GM21367 (cell line): ENCODE measurements around the gene TLL1.

Experiments
- ATAC-seq: cut with Tn5 transposase; IDR thresholded peaks from one replicate; pipeline ENCODE4 v1.9.1; 2021; ENCODE audit not compliant: unreplicated experiment

Gene TLL1

DNA sequence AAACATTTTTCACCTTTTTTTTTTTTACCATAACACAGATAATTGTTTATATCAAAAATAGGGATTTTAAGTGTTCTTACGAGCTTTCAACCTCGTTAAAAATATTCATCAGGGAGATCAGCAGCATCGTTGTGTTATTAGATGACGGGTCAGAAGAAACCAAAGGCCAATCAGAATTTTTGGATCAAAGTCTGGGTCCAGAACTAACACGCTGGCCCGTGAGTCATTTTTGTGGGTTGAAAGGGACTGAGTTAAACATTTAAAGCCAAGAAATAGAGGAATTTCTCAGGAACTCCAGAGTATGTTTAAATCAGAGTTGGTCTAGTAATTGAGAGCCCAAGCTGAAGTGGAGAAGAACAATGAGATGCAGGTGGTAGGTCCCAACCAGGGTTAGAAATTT is 170.8 kb downstream of the TLL1 start:
- no peak for ATAC-seq

DNA sequence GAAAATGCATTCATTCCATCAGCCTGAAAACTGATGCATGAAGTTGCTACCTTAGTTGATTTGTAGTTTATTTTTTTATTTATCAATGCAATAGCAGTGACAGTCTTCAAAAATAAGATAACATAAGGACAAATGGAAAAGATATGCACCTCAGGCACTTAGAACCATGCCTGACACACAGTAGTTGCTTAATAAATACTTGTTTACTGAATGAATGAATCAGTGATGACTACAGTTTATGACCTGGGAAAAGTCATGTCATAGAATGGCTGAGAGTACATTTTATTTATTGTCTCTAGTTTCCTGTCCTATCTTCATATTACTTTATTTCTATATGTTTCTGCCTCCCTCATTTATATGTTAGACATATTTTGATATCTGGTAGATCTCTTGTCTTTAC is 171.8 kb downstream of the TLL1 start:
- no peak for ATAC-seq

DNA sequence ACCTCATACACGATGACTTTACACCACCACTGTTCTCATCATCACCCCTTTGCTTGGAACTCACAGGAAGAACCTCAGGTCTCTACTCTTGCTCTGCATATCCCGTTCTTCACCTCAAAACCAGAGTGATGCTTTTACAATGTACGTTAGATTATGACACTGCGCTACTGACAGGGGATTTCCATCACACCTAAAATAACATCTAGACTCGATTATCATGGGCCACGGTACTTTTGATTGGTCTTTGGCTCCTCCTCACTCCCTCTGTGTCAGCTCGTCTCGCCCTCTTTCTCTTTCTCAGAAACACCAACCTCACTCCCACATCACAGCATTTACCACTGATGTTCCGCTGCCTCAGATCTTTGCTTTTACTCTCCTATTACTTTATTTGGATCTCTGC is 172.4 kb downstream of the TLL1 start:
- ATAC-seq, result no peak

DNA sequence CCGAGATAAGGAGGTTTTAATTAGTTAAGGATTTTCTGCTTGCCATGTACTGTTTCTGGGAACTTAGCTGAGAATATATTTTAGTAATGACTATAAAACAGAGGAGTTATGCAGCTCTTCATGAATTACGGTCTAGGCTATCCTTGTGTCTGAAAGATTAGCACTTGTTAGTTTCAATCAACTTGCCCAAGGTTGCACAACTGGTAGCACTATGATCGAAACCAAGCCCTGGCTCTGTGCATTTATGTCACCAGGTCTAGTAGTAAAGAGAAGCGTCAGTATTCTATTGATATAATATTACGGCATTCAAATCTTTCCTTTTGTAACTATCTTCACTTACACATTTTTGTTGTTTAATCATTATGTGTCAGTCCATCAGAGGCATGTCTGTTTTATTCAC is 176.0 kb downstream of the TLL1 start:
- no peak for ATAC-seq

DNA sequence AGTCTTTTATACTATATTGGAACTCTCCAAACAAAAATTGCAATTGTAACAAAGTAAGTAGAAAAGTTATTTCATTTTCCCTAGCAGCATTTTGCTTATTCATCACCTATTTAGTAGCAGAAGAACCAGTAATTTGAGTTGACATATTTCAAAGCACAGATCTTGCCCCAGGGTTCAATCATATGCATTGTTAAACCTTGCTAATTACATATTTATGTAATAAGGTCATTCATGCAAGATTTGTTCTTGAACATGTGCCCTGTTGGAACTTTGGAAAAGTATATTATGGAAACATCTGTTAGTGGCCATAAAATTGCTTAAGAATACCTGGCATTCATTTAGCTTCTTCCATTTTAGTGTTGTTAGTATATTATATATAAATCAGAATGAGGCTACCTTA is 191.7 kb downstream of the TLL1 start:
- no peak for ATAC-seq

DNA sequence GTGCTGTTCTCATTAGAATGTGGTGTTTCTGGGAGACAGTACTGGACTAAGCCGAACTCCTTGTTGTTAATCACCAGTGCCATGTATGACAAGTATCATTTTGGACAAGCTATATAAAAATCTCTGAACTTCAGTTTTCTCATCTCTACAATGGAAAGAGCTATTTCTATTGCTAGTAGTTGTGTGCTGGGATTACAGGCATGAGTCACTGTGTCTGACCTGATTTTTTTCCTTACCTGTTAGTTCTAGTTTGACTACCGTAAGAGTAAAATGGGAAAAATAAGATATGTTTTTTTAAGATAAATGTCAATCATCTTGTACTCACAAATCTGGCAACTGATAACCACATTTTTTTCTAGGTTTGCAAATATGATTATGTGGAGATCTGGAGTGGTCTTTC is 192.3 kb downstream of the TLL1 start:
- no peak for ATAC-seq

DNA sequence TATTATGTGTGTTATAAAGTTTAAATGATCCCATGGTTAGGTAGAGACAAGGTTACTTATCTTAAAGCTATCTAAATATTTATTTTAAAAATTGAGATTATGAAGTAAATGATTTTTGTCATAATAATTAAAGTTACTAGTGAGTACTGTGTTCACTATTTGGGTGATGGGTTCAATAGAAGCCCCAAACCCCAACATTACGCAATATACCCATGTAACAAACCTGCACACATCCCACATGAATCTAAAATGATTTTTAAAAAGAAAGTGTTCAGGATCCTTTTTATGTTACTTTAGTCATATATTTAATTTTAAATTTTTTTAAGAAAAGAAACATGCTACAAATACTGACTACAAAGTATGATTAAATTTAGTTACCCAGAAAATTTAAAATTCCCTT is 193.9 kb downstream of the TLL1 start:
- no peak for ATAC-seq

DNA sequence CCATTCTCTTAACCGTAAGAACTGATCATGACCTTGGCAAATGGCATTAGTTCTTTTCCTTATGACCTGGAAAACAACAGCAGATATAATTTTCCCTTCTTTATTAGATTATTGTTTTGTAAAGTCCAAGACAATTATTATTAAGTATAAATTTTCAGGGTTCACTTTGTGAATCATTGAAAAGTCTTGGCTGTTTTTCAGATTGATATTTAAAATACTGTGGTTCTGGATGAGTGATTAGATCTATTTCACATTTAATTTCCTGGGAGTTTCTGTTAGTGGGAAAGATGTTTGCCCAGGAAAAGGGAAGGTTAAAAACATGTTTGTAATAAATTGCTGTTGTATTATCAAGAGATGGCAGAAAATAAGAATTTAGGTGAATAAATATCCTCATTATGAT is 194.9 kb downstream of the TLL1 start:
- ATAC-seq, result no peak

DNA sequence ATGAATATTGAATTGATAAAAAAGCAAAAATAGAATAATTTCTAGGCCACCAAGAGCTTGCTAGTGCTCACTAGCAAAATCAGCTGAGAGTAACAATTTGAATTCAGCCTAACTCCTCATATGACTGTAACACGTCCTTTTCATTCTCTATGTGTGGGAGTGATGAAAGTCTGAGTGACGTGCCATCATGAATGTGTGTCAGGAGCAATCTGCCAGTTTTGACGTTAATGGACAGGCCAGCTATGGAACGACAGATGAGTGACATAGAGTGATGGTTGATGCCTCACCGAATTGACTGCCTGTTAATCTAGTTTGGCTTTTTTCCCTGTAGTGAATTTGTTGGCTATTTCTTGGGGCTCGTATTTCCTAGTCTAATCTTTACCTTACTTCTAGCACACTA is 200.7 kb downstream of the TLL1 start:
- ATAC-seq, result no peak

DNA sequence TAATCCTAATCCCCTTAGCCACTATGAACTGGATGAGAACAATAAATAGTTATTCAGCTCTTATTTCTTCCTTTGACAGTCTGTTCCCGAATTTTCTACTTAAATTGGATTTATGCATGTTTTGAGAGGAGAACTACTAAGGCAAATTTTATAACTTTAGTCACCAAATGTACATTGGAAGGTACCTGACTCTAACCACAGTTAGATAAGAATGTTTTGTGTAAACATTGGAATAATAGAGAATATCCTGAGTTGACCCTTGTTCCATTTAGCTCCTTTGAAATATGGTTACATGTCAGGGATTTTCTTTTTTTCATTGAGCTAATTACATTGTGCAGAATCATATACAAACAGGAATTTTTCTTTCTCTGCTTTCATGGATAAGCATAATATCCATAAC is 202.6 kb downstream of the TLL1 start:
- ATAC-seq, result no peak

DNA sequence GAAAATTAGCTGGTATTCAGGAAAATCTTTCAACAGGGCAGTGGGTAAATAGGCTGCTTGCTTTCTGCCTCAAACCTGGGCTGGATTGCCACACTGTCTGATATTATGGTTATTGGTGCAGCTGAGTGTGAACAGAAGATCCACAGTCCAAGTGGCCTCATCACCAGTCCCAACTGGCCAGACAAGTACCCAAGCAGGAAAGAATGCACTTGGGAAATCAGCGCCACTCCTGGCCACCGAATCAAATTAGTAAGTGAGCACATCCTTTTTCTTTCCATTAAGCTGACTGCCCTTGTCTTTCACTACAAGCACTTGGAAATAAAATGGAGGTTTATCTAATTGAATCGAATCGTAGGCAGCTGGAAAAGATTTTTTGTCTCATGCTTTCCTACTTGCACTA is 204.7 kb downstream of the TLL1 start:
- no peak for ATAC-seq

DNA sequence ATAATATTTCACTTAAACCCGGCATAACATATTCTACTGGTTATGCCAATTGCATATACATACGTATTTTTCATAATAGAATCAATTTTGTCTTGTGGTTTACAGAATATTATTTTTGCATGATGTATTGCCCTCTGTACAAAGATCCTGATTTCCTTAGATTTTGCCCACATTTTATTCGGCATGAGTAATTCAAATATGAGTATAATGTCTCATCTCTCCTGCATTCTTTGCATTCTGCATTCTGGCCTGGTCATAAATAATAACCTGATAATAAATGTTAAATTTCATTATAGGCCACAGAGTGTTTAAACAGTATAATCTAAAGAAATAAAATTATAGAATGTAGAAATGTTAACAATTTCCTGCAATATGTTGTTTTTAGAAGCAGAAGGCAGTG is 205.3 kb downstream of the TLL1 start:
- ATAC-seq, result no peak

DNA sequence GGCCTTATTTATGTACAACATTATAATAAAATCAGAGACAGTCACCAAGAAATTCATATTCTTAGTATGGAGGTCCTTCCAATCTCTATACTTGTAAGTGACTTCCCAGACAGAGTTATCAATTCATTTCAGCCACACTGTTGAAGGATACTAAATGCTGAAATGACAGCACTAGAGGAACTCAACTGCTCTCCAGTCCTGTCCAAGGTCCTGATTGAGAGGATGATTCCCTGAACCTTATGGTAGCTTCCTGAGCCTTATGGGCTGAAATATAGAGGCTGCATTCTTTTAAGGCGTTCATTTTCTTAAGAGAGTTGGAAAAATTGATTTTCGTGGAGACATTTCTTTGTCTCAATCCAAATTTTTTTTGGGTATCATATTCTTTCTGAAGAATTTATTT is 205.9 kb downstream of the TLL1 start:
- ATAC-seq, result no peak

DNA sequence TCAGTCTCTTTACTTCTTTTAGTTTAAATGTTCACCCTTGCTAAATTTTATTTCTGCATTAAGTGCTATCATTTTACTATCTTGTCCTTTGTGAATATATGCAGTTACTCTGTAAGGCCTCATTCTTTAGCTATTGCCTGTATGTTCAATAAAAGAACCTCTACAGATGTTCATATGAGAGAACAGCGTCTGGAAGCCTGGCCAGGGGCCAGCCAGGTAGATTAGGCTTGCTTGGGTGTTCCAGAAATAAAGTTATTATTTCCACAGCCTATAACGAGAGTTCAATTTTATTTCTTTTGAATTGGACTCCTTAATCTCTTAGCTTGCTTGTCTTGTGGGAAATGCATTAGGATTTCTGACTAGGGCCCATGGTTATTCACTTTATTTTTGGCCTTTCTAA is 214.5 kb downstream of the TLL1 start:
- ATAC-seq, result no peak

DNA sequence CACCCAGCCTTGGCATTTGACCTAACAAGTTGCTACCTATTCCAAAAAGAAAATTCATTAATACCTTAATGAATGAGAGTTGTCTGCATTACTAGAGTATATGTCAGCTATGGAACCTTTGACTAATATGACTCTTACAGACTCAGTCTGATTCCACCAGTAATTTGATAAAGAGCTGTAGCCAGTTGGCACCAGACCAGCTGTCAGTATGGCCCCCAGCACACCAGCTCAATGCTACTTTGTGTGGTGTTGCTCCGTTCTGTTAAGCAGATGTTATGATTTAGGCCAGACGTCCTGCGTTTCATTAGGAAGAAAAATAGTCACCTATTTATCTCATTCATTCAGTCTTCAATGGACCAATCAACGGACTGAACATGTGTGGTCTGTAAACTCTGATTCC is 215.5 kb downstream of the TLL1 start:
- ATAC-seq, result no peak

DNA sequence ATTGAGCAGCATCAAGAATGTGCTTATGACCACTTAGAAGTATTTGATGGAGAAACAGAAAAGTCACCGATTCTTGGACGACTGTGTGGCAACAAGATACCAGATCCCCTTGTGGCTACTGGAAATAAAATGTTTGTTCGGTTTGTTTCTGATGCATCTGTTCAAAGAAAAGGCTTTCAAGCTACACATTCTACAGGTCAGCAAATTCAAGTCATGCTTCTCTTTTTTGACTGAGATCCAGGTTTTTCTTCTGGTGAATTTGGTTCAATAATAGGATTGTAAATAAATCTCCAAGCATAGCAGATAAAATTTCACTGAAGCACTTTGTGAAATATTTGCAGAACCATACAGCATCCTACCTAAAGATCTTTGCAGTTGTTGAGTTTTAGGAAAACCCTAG is 218.1 kb downstream of the TLL1 start:
- no peak for ATAC-seq

DNA sequence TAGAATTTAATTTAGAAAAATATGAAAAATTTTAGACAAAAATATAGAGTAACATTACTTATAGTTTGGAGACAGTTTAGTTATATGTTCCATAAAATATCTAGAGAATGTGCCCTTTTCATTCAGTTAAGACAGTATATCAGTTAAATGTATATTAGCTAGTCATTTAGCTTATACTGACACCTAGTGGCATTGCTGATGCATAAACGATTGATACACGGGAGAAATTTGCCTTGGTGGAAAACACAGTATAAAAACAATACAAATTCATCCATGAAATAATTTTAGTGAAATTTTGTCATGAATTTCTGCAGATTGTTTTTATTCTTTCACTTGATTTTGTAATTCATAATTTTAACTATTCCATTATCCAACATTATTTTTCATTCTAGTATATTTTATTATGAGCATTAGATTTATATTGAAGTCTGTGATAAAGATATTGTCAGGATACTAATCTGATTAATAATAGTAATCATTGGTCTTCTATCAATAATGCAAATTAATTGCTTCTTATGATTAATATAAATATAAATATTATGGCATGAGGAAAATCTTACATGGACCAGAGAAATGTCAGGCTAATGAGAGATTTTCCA is 219.0 kb downstream of the TLL1 start:
- peak; percentile 80 for ATAC-seq

DNA sequence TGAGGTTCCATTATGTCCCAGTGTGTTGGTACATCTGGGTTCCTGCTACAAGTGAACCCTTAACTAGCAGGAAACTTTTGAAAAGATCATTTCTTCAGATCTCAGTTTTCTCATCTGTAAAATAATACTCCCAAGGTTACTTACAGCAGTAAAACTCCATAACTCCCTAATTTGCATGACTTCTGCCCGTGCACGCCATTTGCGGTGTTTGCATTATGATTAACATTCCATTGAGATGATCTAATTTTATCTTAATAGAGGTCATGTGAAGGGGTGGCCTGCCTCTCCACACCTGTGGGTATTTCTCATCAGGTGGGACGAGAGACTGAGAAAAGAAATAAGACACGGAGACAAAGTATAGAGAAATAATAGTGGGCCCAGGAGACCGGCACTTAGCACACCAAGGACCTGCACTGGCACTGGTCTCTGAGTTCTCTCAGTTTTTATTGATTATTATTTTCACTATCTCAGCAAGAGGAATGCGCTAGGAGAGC is 219.8 kb downstream of the TLL1 start:
- no peak for ATAC-seq

DNA sequence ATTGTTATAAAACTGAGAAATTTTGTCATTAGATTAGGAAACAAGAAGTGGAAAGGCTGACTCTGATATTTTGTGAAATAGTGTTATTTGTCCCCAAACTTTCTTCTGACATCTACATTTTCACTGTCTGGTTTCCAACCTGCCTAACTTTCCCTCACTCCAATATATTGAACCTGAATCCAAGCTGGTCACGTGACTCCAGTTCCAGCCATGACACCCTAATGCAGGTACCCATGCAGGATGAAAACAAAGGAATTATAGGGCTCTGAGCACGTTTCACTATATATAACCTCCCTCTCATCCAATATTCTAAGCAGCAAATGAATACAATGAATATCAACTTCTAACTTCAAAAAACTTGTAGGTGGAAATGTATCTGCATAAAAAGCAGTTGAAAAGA is 231.6 kb downstream of the TLL1 start:
- ATAC-seq, result no peak

DNA sequence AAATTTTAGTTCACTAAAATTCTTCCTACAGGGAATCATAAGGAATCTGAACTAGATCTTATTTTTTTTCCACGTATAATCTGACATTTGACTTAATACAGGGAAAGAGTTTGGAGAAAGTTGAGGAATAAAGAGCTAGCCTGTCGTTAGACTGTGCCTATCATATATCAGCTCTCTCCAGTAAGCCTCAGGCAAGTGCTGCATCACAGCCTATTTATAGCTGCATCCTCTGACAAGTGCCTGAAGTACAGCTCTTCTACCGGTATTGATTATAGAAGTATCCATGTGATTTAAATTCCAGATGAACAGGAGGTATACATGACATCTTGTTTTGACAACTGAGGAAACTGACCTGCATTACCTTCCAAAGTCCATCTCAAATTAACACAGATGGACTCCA is 248.9 kb downstream of the TLL1 start:
- ATAC-seq, result no peak

DNA sequence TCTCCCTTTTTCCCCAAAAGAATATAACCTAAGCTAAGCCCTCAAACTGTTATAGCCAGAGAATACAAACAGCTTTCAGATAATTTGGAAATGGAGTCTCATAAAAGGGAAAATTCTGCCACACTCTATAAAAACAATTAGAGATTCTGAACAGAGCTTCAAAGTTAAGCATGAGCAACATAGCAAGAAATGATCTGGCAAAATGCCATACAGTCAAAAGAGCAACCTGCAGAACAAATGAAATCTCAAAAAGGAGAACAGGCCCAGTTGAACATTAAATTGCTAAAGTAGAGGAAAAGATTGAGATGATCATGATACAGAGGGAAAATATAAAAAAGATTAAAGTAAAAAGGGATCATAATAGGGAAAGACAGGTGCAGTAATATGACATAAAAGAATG is 250.5 kb downstream of the TLL1 start:
- no peak for ATAC-seq

DNA sequence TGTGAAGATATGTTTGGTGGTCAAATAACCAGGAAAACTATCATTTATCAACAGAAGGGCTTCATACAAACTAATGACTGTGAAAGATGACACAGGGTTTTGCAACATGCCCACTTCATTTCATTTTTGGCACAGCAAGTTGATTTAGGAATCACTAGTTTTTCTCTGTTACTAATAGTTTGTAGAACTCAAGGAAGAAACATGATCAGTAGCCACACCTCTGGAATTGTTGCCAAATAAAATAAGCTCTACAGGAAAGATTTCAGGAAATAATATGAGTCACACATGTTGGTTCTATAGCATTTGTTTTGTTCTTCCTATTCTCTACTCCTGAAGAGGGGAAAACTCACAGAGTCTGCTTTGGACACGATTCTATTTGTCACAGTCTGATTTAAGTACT is 255.4 kb downstream of the TLL1 start:
- no peak for ATAC-seq

DNA sequence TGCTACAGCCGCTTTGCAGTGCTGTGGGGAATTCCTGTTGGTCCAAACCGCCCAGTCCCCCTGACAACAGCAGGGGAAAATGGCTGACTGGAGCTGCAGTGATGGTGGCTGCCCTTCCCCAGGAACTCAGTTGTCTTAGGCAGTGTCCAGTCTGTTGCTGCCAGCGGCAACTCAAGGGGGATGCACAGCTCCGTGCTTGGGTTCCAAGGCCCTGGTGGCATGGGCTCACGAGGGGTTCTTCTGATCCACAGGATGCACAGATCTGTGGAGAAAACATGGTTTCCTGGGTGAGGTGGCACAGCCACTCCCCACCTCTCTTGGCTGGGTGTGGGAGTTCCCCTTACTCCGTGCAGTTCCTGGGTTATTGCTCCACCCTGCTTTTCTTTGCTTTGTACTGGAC is 261.2 kb downstream of the TLL1 start:
- no peak for ATAC-seq

DNA sequence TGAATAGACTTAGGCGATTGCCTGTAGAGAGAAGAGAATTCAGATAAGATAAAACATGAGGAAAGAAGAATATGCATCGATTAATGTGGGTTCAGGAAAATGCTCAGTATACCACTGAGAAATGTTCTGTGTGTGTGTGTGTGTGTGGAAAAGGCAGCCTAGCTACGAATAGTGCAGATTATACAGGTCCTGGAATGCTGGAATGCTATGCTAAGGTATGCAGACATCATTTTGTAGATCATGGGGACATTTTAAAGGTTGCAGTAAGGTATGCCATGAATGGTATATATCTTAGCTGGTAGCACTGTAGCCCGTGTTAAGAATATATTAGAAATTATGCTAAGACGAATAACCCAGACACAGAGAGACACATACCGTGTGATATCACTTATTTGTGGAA is 267.9 kb downstream of the TLL1 start:
- ATAC-seq, result no peak
